GM18951 (cell line): ENCODE results near the gene KCNF1.
"Not testable (repeated sequence)": the region's sequence is repeated elsewhere in the genome, so short reads cannot be mapped to it uniquely, and the experiment has no call there.

Experiments
- POLR2A ChIP-seq: IDR thresholded peaks from 4 replicates; pipeline ENCODE4 v1.6.1; 2011; ENCODE audit warnings: mild to moderate bottlenecking; ENCODE audit not compliant: insufficient read length, insufficient read depth; ENCODE audit errors: extremely low read depth
- in situ Hi-C: fragments of 300-500 bp; cut with MboI; formaldehyde crosslinking; loops from one replicate; pipeline ENCODE4 v1.12.0; 2022; ENCODE audit warnings: low sequenced_read_pairs, mixed read lengths, inconsistent platforms; ENCODE audit not compliant: unreplicated experiment

KCNF1 gene

GRCh38 chr2:10954856-10955818 is 43.4 kb downstream of the KCNF1 start:
- in situ Hi-C loops: no loop called here

GRCh38 chr2:10956006-10956790 is 44.5 kb downstream of the KCNF1 start:
- in situ Hi-C loops: no loop called here
- TF ChIP-seq POLR2A: no peak

More at GRCh38 chr2:10954856-10955818, 43.4 kb downstream of the KCNF1 start:
- TF ChIP-seq POLR2A: no peak

- TF ChIP-seq POLR2A: no peak
- in situ Hi-C loops: no loop called here
Measured at GRCh38 chr2:10957391-10957790, 45.7 kb downstream of the KCNF1 start.

GRCh38 chr2:10958452-10958851 is 46.7 kb downstream of the KCNF1 start:
- in situ Hi-C loops: not testable (repeated sequence)

- TF ChIP-seq POLR2A: no peak
- in situ Hi-C loops: no loop called here
Measured at GRCh38 chr2:10960606-10961489, 49.1 kb downstream of the KCNF1 start.

- in situ Hi-C loops: no loop called here
- no peak for TF ChIP-seq POLR2A
Measured at GRCh38 chr2:10961490-10961875, 49.7 kb downstream of the KCNF1 start.

GRCh38 chr2:10962004-10962403 is 50.3 kb downstream of the KCNF1 start:
- in situ Hi-C loops: no loop called here
- no peak for TF ChIP-seq POLR2A

- in situ Hi-C loops: no loop called here
- no peak for TF ChIP-seq POLR2A
Measured at GRCh38 chr2:10963155-10963554, 51.4 kb downstream of the KCNF1 start.
